NCI-H446 (cell line): ENCODE measurements around the gene BAD.

Experiments
- DNase-seq, 2 experiments: peaks; one replicate each; lab custom pipeline; 2025; lab: John Stamatoyannopoulos, UW

The BAD gene

DNA sequence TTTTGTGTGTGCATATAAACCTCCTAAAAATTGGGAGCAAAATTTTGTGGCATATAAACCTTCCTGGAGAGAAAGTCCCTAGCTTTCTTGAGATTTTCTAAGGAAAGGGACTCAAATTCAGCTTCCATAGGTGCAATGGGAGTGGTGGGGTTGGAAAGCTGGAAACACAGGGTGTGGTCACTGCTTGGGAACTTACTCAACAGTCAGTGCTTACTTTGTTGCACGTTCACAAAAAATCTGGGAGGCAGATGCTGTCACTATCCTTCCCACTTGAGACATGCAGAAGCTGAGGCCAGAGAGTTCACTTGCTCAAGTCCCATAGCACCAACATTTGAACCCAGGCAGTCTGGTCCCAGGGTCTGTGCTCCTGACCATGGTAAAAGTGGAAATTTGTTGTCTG is 11.8 kb upstream of the BAD start:
- no peak for DNase-seq

DNA sequence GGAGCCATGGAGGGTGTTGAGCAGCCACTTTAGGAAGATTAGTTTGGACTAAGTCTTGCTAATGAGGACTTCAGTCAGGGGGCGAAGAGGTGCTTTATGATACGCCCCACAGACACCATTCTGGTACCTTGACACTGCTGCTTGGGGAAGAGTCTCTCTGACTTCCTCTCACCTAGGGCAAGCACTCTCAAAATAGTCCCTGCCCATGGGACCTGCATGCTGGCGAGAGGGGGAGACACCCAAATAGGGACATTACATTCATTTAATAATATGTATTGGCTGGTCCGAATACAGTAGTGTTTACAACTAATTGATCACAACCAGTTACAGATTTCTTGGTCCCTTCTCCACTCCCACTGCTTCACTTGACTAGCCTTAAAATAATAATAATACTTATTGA is 11.3 kb upstream of the BAD start:
- DNase-seq, result no peak

DNA sequence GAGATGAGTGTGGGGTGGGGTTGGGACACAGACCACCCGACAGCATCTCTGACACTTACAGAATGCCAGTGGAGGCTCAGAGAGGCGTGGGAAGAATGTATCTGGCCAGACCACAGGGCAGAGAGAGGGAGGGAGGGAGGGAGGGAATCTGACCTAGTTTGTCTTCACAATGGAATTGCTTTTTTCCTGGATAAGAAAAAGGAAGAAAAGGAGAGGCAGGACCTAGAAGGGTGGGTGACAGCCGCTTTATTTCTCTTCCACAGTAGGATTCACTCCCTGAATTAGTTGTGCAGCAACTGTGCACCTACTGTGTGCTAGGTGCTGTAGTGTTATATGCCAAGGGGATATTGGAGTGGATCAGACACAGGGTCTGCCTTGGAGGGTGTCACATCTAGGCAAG is 10.3 kb upstream of the BAD start:
- no peak for DNase-seq

DNA sequence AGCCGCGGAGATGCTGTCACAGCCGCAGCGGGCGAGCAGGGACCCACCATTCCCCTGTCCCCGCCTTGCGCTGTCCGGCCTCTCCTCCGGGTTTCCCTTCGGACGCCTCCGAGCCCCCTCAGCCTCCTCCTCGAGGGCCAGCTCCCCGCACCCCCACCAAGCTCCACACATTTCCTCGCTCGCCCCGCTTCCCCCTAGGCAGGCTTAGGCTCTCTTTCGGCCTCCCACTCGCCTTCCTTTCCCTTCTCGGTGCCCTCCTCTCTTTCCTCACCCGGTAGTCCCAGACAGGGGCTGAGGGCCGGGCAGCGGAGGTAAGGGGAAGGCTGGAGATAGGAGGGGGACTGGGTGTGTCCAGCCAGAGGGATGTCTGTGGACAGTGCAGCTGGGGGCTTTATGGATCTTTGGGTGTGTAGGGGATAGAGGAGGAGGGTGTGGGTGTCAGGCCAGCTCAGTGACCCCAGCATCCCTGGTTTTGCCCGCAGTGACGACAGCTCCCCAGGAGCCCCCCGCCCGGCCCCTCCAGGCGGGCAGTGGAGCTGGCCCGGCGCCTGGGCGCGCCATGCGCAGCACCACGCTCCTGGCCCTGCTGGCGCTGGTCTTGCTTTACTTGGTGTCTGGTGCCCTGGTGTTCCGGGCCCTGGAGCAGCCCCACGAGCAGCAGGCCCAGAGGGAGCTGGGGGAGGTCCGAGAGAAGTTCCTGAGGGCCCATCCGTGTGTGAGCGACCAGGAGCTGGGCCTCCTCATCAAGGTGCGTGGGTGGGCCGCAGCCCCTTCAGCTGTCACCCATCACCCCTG is 8.2 kb upstream of the BAD start:
- no peak for DNase-seq

DNA sequence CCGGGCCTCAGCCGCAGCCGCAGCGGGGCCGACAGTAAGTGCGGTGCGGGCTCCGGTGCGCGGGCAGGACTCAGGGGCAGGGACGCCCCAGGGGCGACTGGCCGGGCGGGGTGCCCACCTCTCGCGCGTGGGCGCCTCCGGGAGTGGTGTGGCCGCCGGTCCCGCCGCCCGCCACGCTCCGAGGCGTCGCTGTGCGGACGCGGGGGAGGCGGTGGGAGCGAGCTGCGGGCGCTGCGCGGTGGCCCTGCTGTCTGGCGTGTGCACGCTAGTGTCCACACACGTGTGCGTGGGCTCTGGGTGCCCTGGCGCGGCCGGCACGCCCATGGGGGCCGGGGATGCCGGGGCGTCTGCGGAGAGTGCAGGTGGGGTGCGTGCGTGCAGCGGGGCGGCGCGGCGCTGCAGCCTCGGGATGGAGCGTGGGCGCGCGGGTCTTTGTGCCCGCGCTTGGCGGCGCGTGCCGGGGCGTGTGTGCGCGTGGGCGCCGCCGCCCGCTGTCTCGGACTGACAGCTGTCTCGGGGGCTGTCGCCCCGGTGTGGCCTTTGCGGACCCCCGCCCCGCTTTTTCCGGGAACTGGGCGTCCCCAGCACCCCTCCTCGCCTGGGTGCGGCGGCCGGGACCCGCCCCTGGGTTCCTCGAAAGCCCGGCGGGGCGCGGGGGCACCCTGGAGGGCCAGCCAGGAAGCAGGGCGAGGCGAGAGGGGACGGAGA is 7.4 kb upstream of the BAD start:
- DNase-seq, result no peak

DNA sequence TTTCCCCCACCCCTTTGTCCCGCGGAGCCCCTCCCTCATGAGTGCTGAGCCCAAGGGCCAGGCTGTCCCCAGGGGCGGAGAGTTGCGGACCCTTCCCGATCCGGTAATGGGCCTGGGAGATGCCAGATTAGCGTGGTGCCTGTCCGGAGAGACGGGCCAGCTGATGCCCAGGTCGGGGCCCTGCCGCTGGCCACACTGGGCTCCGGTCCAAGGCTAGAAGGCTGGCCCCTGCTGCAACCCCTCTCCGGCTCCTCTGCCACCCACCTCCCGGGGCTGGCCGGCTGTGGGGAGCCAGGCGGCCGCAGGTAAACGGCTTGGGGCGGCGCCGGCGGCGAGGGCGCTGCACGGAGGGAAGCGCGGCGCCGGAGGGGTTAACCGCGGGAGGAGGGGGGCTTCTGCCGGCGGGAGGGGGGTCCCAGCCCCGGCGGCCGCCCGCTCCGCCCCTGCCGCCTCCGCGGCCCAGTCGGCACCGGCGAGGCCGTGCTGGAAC is 6.8 kb upstream of the BAD start, which contains the start of gene KCNK4:
Gene KCNK4 (plus strand): TSS at position 41 of the 490 bp plus-strand sequence. CDS start 1,717 bp downstream, outside the sequence.
- no peak for DNase-seq

DNA sequence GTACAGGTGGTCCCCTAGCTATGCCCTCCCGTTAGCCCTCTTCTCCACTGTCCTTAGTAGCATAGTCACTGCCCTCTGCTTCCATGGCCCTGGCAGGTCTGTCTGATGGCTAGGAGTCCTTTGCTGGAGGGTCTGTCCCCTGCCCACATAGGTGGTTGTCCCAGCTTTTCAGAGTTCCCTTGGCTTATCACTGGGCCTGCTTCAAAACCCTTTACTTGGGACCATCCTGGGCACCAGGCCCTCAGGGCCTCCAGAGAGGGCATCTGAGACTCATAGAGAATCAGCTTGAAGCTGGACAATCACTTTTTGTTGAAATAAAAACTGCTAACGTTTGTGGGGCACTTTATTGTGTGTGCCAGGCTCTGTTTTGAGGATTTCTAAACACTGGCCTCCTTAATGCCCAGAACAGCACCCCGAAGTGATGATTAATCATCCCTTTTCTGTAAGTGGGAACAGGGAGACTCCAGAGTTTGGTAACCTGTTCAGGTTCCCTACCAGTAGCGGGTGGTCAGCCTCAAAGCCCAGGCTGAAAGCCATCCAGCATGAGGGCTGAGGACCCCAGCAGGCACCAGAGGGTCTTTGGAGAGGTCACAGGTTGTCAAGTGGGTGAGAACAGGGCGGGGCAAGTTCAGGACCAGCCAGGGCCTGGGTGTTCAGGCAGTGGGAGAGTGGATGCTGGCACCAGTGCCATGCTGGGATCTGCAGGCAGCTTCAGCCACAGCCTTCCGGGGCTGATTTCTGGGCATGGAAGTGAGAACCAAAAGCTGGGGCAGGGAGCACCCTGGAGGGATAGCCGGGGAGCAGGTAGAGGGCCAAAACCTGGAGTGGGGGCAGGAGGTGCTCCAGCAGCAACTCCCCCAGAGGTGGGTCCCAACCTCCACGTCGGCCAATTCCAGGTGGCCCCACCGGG is 6.1 kb upstream of the BAD start:
- DNase-seq, result no peak

DNA sequence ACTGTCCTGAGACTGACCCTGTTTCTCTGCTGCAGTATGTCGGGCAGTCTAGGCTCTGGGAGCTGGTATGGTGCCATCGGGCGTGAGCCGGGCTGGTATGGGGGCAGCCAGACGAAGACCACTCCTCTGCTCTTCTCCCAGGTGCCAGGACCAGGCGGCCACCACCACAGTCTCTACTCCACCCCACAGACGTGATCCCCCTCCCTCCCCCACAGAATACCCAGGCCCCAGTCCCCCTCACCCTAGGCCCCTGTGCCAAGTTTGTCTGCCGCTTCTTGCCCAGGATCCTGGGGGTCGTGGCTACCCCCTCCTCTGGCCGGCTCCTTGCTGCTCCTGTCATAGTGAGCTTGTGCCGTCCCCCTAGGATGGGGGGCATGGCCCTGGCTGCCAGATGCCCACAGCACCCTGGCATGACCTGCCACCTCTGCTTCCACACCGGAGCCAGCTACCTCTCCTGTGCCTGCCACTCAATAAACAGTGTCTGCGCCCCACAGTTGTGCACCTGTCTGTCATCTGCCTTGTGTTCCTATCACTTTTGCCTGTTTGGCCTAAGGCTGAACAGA is 4.6 kb upstream of the BAD start:
- no peak for DNase-seq

DNA sequence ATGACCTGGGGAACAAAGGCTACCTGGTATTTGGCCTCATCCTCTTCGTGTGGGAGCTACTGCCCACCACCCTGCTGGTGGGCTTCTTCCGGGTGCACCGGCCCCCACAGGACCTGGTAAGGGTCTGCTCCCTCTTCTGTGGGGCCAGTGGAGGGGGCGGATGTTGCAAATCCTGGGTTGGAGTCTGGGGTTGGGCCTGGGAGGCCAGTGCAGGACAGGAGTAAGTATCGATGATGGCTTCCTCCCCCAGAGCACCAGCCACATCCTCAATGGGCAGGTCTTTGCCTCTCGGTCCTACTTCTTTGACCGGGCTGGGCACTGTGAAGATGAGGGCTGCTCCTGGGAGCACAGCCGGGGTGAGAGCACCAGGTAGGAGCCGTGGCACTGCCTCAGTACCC is 3.9 kb upstream of the BAD start:
- no peak for DNase-seq

DNA sequence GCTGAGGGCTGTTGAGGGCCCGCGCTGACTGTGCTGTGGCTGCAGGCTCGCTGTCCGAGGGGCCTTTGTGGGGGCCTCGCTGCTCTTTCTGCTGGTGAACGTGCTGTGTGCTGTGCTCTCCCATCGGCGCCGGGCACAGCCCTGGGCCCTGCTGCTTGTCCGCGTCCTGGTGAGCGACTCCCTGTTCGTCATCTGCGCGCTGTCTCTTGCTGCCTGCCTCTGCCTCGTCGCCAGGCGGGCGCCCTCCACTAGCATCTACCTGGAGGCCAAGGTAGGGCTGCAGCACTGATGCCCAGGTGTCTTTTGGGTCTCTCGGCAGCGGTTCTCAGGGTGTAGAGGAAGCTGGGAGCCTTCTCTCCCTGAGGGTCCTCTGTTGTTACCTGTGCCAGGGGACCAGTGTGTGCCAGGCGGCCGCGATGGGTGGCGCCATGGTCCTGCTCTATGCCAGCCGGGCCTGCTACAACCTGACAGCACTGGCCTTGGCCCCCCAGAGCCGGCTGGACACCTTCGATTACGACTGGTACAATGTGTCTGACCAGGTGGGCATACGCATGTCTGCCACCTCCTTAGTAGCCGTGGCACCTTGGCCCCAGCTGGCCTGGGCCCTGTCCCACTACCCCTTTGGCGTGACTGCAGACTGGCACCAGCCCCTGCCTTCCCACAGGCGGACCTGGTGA is 3.3 kb upstream of the BAD start:
- DNase-seq, result no peak

DNA sequence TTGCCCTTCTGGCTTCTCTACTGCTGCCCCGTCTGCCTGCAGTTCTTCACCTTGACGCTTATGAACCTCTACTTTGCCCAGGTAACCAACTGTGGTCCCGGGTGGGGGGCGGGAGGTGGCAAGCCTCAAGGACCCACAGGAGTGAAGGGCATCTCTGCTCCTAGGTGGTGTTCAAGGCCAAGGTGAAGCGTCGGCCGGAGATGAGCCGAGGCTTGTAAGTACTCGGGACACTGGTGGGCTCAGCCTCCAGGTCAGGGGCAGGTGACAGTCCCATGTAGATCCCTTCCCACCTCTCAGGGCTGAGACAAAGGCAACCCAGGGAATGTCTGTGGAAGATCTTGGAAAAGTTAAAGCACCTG is 2.3 kb upstream of the BAD start:
- no peak for DNase-seq

DNA sequence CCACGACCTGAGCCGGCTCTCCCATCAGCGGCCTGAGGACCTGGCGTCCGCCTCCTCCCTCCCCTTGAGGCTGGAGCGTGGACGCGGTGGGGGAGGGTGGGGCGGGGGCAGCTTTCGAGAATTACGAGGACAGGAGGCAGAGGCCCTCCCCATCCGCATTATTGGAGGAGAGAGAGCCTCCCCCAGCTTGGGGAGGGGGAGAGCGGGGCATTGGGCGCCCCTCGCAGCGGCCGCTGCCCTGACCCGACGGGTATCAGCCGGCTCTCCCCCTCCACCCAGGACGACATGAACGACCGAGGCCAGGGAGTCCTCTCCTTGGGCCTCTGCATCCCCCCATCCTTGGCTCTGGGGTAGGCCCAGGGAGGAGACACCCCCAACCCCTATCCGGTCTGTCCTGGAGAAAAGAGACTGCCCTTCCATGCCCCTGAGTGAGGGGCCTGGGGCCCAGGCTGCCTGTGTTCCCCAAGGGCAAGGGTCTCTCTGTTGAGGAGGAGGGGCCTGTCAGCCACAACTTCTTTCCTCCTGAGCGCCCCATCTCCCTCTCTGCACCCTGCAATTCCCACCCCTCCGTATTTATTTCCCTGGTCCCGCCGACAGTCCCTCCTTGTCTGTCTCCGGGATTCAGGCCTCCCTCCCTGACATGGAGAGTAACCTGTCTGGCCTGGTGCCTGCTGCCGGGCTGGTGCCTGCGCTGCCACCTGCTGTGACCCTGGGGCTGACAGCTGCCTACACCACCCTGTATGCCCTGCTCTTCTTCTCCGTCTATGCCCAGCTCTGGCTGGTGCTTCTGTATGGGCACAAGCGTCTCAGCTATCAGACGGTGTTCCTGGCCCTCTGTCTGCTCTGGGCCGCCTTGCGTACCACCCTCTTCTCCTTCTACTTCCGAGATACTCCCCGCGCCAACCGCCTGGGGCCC is 1.7 kb upstream of the BAD start:
- DNase-seq, result peak in 1 of 2 experiments; percentile 31

DNA sequence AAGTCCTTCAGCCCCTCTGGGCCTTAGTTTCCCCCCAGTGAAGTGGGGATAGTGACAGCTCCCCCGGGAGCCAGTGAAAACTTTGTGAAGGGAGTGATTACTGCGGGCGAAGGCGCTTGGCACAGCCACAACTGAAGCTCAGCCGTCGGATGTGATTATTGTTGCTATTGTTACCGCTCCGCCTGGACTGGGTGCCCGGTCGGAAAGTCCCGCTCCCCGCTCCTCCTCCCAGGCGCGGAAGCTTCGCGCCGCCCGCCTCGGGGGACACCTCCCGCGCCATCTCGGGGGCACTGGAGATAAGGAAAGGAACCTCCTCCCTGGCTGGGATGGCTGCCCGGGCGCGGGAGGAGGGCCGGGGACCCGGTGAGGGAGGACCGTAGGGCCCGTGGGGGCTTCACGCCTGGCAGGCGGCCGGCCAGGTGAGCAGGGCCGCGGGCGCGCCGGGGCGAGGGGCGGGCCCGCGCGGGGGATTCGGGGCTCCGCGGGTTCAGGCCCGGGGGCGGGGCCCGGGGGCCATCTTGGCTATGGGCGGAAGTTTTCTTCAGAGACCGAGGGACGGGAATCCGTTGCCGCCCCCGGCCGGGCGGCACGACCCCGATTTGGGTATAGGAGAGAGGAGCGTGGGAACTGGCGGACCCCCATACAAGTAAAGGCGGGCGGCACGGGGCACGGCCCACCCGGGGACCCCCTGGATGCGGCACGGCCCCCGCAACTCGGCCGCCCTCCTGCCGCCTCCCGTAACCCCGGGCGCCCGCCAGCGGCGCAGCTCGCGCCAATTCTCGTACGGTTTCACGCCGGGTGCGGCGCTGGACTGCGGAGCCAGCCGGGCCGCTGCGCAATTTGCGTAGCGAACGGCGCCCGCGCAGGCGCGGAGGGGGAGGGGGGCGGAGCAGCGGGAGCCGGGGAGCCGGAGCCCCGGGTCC is 758 bp upstream of the BAD start, which contains the start of gene GPR137:
Gene GPR137 (plus strand): TSS at position 887 of the 923 bp plus-strand sequence. CDS start 677 bp downstream, outside the sequence.
- DNase-seq, result peak; percentile 85 to 89

DNA sequence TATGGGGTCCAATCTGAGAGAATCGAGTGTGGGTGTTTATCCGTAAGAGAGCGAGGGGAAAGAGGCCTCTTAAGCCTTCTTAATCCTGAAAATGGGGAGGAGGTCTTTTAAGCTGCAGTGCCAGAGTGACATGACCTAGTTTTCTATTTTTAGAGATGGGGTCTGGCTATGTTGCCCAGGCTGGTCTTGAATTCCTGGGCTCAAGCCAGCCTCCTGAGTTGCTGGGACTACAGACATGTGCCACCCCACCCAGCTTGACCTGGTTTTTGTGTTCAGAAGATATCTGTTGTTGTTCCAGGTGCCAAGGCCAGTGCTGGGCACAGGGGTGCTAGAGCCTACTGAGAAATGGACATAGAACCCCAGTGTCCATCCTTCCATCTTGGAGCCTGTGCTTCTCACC is 1.4 kb downstream of the BAD start:
- no peak for DNase-seq

DNA sequence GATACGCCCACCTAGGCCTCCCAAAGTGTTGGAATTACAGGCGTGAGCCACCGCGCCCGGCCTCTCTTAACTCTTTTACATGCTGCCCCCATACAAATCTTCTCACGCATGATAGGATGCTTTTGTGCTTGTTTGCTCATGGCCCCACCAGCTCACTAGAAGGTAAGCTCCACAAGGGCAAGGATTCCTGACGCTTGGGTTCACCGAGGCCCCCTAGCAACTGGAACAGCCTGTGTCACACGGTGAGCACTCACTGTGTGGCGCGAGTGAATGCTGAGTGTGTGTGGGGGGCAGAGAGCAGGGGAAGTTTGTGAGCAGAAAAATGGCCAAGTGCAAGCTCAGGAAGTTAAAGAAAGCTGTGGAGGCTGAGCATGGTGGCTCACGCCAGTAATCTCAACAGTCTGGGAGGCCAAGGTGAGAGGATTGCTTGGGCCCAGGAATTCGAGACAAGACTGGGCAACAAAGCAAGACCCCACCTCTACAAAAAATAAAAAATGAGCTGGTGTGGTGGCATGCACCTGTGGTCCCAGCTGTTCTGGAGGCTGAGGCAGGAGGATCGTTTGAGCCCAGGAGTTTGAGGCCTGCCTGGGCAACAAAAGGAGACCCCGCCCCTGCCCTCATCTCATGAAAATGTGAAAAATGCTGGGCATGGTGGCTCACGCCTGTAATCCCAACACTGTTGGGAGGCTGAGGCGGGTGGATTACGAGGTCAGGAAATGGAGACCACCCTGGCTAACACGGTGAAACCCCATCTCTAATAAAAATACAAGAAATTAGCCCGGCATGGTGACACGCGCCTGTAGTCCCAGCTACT is 2.3 kb downstream of the BAD start:
- DNase-seq, result no peak

DNA sequence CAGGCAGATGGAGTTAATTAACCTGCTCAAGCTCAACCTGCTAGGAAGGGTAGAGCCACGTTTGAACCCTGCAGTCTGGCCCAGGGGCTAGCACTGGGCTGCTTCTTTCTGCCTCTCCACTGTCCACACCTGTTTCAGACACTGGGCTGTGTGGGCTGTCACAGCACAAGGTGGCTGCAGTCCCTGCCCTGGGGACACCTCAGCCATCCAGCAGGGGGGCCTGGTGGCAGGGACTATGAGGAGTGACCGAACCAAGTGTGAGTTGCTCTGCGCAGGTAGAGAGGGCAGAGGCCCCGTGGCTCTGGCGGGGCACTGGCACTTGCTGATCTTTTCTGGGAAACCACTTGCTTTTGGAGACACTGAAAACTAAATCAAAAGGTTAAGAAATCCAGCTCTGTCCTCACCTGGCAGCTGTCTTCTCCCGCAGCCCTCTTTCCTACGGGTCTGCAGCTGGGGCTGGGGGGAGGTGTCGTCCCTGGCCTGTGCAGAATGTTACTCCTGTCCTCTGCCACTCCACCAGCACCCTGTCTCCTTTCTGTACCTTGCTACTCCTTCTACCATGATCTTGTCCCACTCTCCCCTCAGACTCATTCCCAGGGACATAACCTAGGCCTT is 5.8 kb downstream of the BAD start:
- no peak for DNase-seq

DNA sequence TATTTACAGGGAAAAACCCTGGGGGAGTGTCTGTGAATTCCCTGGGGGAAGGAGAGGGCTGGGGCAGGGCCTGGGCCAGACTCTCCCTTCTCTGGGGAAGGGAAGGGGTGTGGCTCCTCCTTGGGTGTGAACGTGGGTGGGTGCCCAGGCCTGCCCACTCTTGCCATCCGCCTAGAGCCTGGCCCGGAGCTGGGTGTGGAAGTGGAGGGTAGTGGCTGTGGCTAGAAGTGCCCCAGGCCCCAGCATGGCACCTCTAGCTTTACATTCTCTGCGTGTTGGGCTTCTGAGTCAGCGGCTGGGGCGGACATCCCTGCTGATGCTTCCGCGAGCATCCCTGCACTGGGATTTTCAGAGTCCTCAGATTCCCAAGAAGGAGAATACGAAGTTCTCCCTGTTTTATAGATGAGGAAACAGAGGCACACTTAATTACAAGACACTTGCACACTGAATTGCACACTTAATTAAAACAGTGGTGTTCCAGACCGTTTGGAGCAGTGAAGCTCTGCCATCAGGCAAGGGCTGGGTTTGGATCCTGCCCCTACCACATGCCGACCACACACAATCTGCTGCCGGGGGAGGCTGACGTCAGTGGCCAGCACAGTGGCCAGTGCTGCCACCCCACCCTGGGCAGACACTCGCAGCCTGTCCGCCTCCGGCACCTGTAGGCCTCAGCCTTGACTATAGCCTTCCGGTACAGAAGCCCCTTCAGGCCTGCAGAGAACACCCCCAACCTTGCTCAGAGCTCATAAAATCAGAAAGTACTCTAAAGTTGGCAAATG is 7.6 kb downstream of the BAD start:
- DNase-seq, result no peak
